Measurements from ENCODE around the gene KRT76. TPM values are rescaled to one million over a fixed set of nuclear protein-coding genes. Genes with fewer than 3 reads are reported as not detected.

Gene KRT76
- total and polyA plus RNA-seq, 2 experiments from 2014 or later, result not detected

DNA sequence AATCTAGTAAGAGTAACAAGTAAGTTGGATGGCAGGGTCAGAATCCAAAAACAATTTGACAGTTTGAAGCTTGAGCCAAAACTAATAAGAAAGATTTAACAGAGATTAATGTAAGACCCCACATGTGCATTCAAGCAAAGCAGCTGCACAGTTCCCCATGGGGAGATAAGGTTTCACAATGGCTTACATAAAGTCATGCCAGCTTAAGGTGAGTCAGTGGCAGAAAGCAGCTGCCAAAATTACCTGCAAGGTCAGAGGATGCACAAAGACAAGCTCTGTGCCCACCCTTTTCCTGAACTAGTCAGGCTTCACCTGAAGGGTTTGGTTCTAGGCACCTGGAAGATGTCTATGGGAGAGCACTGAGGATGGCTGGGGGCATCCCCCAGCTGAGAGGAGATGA, 37.2 kb downstream of the KRT76 start:
- TF ChIP-seq JUNB (IDR thresholded peaks at IDR 0.05; ENCODE audit: unreplicated experiment) (no peak), POLR2AphosphoS5 (IDR thresholded peaks at IDR 0.05; ENCODE audit: low read depth) (no peak), ZNF331 (CRISPR knock-in tag; IDR thresholded peaks at IDR 0.05; ENCODE audit: low read depth) (no peak), STAT1 (IDR thresholded peaks at IDR 0.05; ENCODE audit: unreplicated experiment) (no peak), CREB1 (CRISPR knock-in tag; IDR thresholded peaks at IDR 0.05; ENCODE audit: low read depth) (no peak), EZH2phosphoT487 (IDR thresholded peaks at IDR 0.05; ENCODE audit: unreplicated experiment) (no peak), ZNF114 (CRISPR knock-in tag; IDR thresholded peaks at IDR 0.05) (no peak), NANOG (IDR thresholded peaks at IDR 0.05; ENCODE audit: borderline replicate concordance) (no peak)
- TF ChIP-seq, protein P1, sequence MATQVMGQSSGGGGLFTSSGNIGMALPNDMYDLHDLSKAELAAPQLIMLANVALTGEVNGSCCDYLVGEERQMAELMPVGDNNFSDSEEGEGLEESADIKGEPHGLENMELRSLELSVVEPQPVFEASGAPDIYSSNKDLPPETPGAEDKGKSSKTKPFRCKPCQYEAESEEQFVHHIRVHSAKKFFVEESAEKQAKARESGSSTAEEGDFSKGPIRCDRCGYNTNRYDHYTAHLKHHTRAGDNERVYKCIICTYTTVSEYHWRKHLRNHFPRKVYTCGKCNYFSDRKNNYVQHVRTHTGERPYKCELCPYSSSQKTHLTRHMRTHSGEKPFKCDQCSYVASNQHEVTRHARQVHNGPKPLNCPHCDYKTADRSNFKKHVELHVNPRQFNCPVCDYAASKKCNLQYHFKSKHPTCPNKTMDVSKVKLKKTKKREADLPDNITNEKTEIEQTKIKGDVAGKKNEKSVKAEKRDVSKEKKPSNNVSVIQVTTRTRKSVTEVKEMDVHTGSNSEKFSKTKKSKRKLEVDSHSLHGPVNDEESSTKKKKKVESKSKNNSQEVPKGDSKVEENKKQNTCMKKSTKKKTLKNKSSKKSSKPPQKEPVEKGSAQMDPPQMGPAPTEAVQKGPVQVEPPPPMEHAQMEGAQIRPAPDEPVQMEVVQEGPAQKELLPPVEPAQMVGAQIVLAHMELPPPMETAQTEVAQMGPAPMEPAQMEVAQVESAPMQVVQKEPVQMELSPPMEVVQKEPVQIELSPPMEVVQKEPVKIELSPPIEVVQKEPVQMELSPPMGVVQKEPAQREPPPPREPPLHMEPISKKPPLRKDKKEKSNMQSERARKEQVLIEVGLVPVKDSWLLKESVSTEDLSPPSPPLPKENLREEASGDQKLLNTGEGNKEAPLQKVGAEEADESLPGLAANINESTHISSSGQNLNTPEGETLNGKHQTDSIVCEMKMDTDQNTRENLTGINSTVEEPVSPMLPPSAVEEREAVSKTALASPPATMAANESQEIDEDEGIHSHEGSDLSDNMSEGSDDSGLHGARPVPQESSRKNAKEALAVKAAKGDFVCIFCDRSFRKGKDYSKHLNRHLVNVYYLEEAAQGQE (IDR thresholded peaks at IDR 0.05; ENCODE audit: unreplicated experiment), result no peak
- TF ChIP-seq, protein P2, sequence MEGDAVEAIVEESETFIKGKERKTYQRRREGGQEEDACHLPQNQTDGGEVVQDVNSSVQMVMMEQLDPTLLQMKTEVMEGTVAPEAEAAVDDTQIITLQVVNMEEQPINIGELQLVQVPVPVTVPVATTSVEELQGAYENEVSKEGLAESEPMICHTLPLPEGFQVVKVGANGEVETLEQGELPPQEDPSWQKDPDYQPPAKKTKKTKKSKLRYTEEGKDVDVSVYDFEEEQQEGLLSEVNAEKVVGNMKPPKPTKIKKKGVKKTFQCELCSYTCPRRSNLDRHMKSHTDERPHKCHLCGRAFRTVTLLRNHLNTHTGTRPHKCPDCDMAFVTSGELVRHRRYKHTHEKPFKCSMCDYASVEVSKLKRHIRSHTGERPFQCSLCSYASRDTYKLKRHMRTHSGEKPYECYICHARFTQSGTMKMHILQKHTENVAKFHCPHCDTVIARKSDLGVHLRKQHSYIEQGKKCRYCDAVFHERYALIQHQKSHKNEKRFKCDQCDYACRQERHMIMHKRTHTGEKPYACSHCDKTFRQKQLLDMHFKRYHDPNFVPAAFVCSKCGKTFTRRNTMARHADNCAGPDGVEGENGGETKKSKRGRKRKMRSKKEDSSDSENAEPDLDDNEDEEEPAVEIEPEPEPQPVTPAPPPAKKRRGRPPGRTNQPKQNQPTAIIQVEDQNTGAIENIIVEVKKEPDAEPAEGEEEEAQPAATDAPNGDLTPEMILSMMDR (conservative IDR thresholded peaks at IDR 0.05; ENCODE audit: low read depth in 2 of 2), result no peak
- TF ChIP-seq, protein P3, sequence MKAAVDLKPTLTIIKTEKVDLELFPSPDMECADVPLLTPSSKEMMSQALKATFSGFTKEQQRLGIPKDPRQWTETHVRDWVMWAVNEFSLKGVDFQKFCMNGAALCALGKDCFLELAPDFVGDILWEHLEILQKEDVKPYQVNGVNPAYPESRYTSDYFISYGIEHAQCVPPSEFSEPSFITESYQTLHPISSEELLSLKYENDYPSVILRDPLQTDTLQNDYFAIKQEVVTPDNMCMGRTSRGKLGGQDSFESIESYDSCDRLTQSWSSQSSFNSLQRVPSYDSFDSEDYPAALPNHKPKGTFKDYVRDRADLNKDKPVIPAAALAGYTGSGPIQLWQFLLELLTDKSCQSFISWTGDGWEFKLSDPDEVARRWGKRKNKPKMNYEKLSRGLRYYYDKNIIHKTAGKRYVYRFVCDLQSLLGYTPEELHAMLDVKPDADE (IDR thresholded peaks at IDR 0.05), result no peak
- Histone ChIP-seq H2AFZ (no peak overlapping the region), H3K27me3 (ENCODE audit: insufficient read depth) (no peaks in the 10 kb centered on the region), H3K4me2 (no peak overlapping the region), H3F3A (replicated peaks; ENCODE audit: low read depth) (no peaks in the 10 kb centered on the region), H3K36me3 (ENCODE audit: insufficient read depth) (no peaks in the 10 kb centered on the region), H3K4me3 (no peak overlapping the region), H3K27ac (ENCODE audit: low read depth) (no peak overlapping the region), H3K9me2 (ENCODE audit: insufficient read depth) (no peaks in the 10 kb centered on the region), H3K4me1 (ENCODE audit: insufficient read depth) (no peaks in the 10 kb centered on the region), H4K20me1 (replicated peaks; ENCODE audit: insufficient read depth) (0 out of 2 replicates have a peak, but pooled peaks cover 3% of the 10 kb centered on the region), H3K79me2 (replicated peaks; ENCODE audit: insufficient read depth) (no peaks in the 10 kb centered on the region)
- Mint-ChIP-seq H3K9me3 (peaks cover 3% of the 10 kb centered on the region; the same call in 1 of the 3 replicates), H3K36me3 (ENCODE audit: low read depth) (no peaks in the 10 kb centered on the region; the same call in 2 of the 3 replicates), H3K27me3 (ENCODE audit: insufficient read depth, low read depth, poor library complexity) (peaks cover 10% of the 10 kb centered on the region), H3K4me3 (no peak overlapping the region), H3K4me1 (peaks cover 6% of the 10 kb centered on the region; the same call in 1 of the 3 replicates), H3K27ac (no peak overlapping the region)
- ATAC-seq, result no peak
- no peak for DNase-seq (ENCODE audit: low spot score)

Data from GM23338 (cell line).